Activated CD4-positive, alpha-beta T cell treated with anti-CD3 and anti-CD28 coated beads, Interleukin-2, amount 50 U/mL, for 48 hours (primary cell): ENCODE results near the gene PRR14L.
"Not testable (repeated sequence)": the region's sequence is repeated elsewhere in the genome, so short reads cannot be mapped to it uniquely, and the experiment has no call there.

ENCODE experiments used
- DNase-seq, 2 experiments: peaks; one replicate each; pipeline ENCODE4 v3.0.0-alpha.2; 2020

PRR14L gene

GRCh38 chr22:31681349-31682345 is 68.3 kb downstream of the PRR14L start:
- no peak for DNase-seq

- DNase-seq, result no peak
Measured at GRCh38 chr22:31680861-31681341, 69.0 kb downstream of the PRR14L start.

GRCh38 chr22:31678748-31679147 is 71.2 kb downstream of the PRR14L start:
- no peak for DNase-seq

GRCh38 chr22:31676700-31677099 is 73.2 kb downstream of the PRR14L start:
- peak; percentile 95 to 96 for DNase-seq

GRCh38 chr22:31674219-31674618 is 75.7 kb downstream of the PRR14L start:
- DNase-seq, result not testable (repeated sequence)

- not testable (repeated sequence) for DNase-seq
Measured at GRCh38 chr22:31668849-31669248, 81.1 kb downstream of the PRR14L start.

GRCh38 chr22:31662668-31663037 is 87.3 kb downstream of the PRR14L start:
- no peak for DNase-seq

- peak; percentile 97 for DNase-seq
Measured at GRCh38 chr22:31661851-31662667, 87.9 kb downstream of the PRR14L start, which contains the start of gene PISD. Gene PISD, minus strand, starts transcription at chr22:31662215. Its CDS starts 7 bp downstream, at chr22:31662208.

GRCh38 chr22:31660860-31661341 is 89.0 kb downstream of the PRR14L start:
- peak; percentile 65 to 70 for DNase-seq

- no peak for DNase-seq
Measured at GRCh38 chr22:31659246-31659645, 90.7 kb downstream of the PRR14L start.

GRCh38 chr22:31654408-31654807 is 95.5 kb downstream of the PRR14L start:
- no peak for DNase-seq

- DNase-seq, result no peak
Measured at GRCh38 chr22:31653944-31654343, 96.0 kb downstream of the PRR14L start.

- DNase-seq, result no peak
Measured at GRCh38 chr22:31652911-31653684, 96.8 kb downstream of the PRR14L start.

- DNase-seq, result peak in 1 of 2 experiments; percentile 14
Measured at GRCh38 chr22:31652088-31652487, 97.8 kb downstream of the PRR14L start.

GRCh38 chr22:31651664-31652063 is 98.3 kb downstream of the PRR14L start:
- DNase-seq, result no peak

- no peak for DNase-seq
Measured at GRCh38 chr22:31650391-31650790, 99.5 kb downstream of the PRR14L start.

GRCh38 chr22:31647523-31648320 is 102.2 kb downstream of the PRR14L start:
- no peak for DNase-seq

GRCh38 chr22:31647066-31647465 is 102.9 kb downstream of the PRR14L start:
- DNase-seq, result no peak

- peak; percentile 41 to 57 for DNase-seq
Measured at GRCh38 chr22:31646186-31647019, 103.5 kb downstream of the PRR14L start.

GRCh38 chr22:31639436-31640039 is 110.4 kb downstream of the PRR14L start:
- no peak for DNase-seq
